K562 (cell line): ENCODE measurements around the gene KRTAP10-9. TPM values are rescaled to one million over a fixed set of nuclear protein-coding genes. Genes with fewer than 3 reads are reported as not detected.

Experiments used
- ATAC-seq: fragments of 200-7000 bp; cut with Tn5 transposase; 3 replicates; pipeline ENCODE4 v1.9.1; 2020; ENCODE audit warnings: moderate library complexity
- BruUV-seq: library from RNA; stranded (reverse); fragments of 400-500 nt; replicated peaks from 2 replicates; lab custom pipeline; 2021; lab: Mats Ljungman, UMichigan
- CTCF ChIA-PET: fragments of 300-600 bp; formaldehyde crosslinking; extraction: SDS; loops from one replicate; lab custom pipeline; 2021; ENCODE audit warnings: low intra/inter-chr PET ratio; lab: Yijun Ruan, JAX
- POLR2A ChIA-PET: fragments of 300-600, 350-650 bp; sonication (Branson Sonifier 250); formaldehyde crosslinking; extraction: SDS; loops from one replicate; lab custom pipeline; 2021; ENCODE audit warnings: antibody characterized with exemption, inconsistent platforms; lab: Yijun Ruan, JAX
- DNase-seq, 4 experiments: peaks; one replicate each; pipeline versions ENCODE4 v3.0.0 to v3.0.0-alpha.2; 2011 to 2018; ENCODE audit warnings: low spot score in 3 of 4, mixed read lengths in 3 of 4; ENCODE audit errors: extremely low read depth in 1 of 4
- FAIRE-seq: peaks from 2 replicates; lab custom pipeline; 2011; peaks lifted over from hg19 to GRCh38; lab: Jason Lieb, UNC
- H2AFZ ChIP-seq: 2 replicates; pipeline ENCODE4 v1.6.0; 2011; ENCODE audit warnings: low read depth, low read length, control low read depth, inconsistent platforms
- H3K27ac ChIP-seq: fragments of 200-600 bp; 3 replicates; pipeline ENCODE4 v1.8.0; 2011; ENCODE audit warnings: low read depth, mild to moderate bottlenecking, control low read depth, inconsistent platforms, low read length, moderate library complexity, mixed read lengths; ENCODE audit errors: extremely low read depth
- H3K27me3 ChIP-seq, 2 experiments: fragments of 300-600 bp in 1 of 2; 2 replicates in 1 of 2; 3 replicates in 1 of 2; pipeline versions ENCODE4 v1.6.0 to v1.8.0; 2011; ENCODE audit warnings: inconsistent platforms in 2 of 2, low read length in 2 of 2, mild to moderate bottlenecking in 1 of 2, mixed read lengths in 1 of 2, moderate library complexity in 1 of 2; ENCODE audit not compliant: control insufficient read depth in 2 of 2, insufficient read depth in 2 of 2
- H3K36me3 ChIP-seq: fragments of 300-600 bp; 3 replicates; pipeline ENCODE4 v1.8.0; 2011; ENCODE audit warnings: mild to moderate bottlenecking, low read length, inconsistent platforms; ENCODE audit not compliant: control insufficient read depth, insufficient read depth
- H3K4me1 ChIP-seq, 2 experiments: fragments of 200-600 bp in 1 of 2; replicated peaks in 1 of 2; 2 replicates in 1 of 2; 3 replicates in 1 of 2; pipeline versions ENCODE4 v1.5.1 to v1.8.0; 2011; ENCODE audit warnings: inconsistent platforms in 2 of 2, low read length in 2 of 2, mild to moderate bottlenecking in 1 of 2, mixed read lengths in 1 of 2, moderate library complexity in 1 of 2; ENCODE audit not compliant: control insufficient read depth in 2 of 2, insufficient read depth in 2 of 2
- H3K4me2 ChIP-seq: 2 replicates; pipeline ENCODE4 v1.6.1; 2011; ENCODE audit warnings: low read length, control low read depth, inconsistent platforms, mixed read lengths; ENCODE audit not compliant: insufficient read depth
- H3K4me3 ChIP-seq: fragments of 200-600 bp; sonication (generic), shearing (Covaris generic); 2 replicates; pipeline ENCODE4 v1.5.1; 2016; ENCODE audit warnings: control low read depth, inconsistent platforms
- H3K79me2 ChIP-seq: fragments of 200-600 bp; 3 replicates; pipeline ENCODE4 v1.8.0; 2011; ENCODE audit warnings: low read length, inconsistent platforms; ENCODE audit not compliant: control insufficient read depth, insufficient read depth
- H3K9ac ChIP-seq, 2 experiments: 2 replicates each; pipeline versions ENCODE4 v1.6.0 to v1.6.1; 2011; ENCODE audit warnings: low read depth in 2 of 2, low read length in 2 of 2, control low read depth in 1 of 2, inconsistent platforms in 1 of 2, mild to moderate bottlenecking in 1 of 2, mixed read lengths in 1 of 2; ENCODE audit not compliant: insufficient read depth in 1 of 2
- H3K9me1 ChIP-seq: one replicate; pipeline ENCODE4 v1.6.0; 2011; ENCODE audit warnings: inconsistent platforms, mild to moderate bottlenecking, low read length, moderate library complexity; ENCODE audit not compliant: control insufficient read depth, insufficient read depth
- H3K9me3 ChIP-seq: replicated peaks from 2 replicates; pipeline ENCODE4 v1.5.1; 2011; ENCODE audit warnings: low read depth, low read length, inconsistent platforms; ENCODE audit not compliant: control insufficient read depth, insufficient read depth
- H4K20me1 ChIP-seq: replicated peaks from 2 replicates; pipeline ENCODE4 v1.6.1; 2011; ENCODE audit warnings: low read length, inconsistent platforms, mixed read lengths; ENCODE audit not compliant: control insufficient read depth, insufficient read depth
- RBFOX2 ChIP-seq: fragments of 200-400 bp; formaldehyde crosslinking; IDR thresholded peaks from 2 replicates; pipeline ENCODE4 v1.6.1; 2017; ENCODE audit warnings: low read depth, mild to moderate bottlenecking, low read length, moderate library complexity
- RBM25 ChIP-seq: fragments of 200-400 bp; formaldehyde crosslinking; IDR thresholded peaks from 2 replicates; pipeline ENCODE4 v1.6.1; 2018; ENCODE audit warnings: low read length, low read depth, moderate library complexity; ENCODE audit not compliant: severe bottlenecking
- YY1 ChIP-seq, 3 experiments: IDR thresholded peaks; 2 replicates each; pipeline ENCODE4 v1.6.1; 2011; ENCODE audit warnings: low read length in 2 of 3, mild to moderate bottlenecking in 2 of 3, moderate library complexity in 2 of 3, borderline replicate concordance in 1 of 3, control low read depth in 1 of 3, low read depth in 1 of 3; ENCODE audit not compliant: insufficient read depth in 3 of 3, insufficient replicate concordance in 2 of 3, control insufficient read depth in 1 of 3, insufficient read length in 1 of 3; ENCODE audit errors: extremely low read depth in 1 of 3
- ZNF146 ChIP-seq: IDR thresholded peaks from one replicate; pipeline ENCODE4 v1.6.1; 2018; ENCODE audit warnings: missing compliant biosample characterization; ENCODE audit not compliant: unreplicated experiment
- WGBS: fragments of 100-300 bp; shearing (Covaris generic); methylation state at CpG from one replicate; pipeline ENCODE4 v1.1.6; 2016; ENCODE audit warnings: low coverage, mixed read lengths; ENCODE audit not compliant: insufficient coverage; ENCODE audit errors: missing lambda C conversion rate; 5-methylcytosine and 5-hydroxymethylcytosine counted together
- in situ Hi-C: fragments of 300-500 bp; cut with MboI; formaldehyde crosslinking; loops from 4 replicates; pipeline ENCODE4 v1.15.0; 2018; ENCODE audit warnings: inconsistent platforms, mixed read lengths
- intact Hi-C: fragments of 100-400 bp; cut with micrococcal nuclease; formaldehyde crosslinking; loops from 2 replicates; pipeline ENCODE4 v1.14.2; 2022
- polyA plus RNA-seq, 8 experiments: library from polyadenylated mRNA; depleted of rRNA in 4 of 8; stranded (reverse) in 5 of 8; unstranded in 3 of 8; fragments of >200 nt; fragmentation: Nextera tagmentation in 2 of 8; fragmentation: Illumina TruSeq in 1 of 8; extraction: Ambion mirVana in 2 of 8; extraction: Trizol in 1 of 8; gene quantifications; 2 replicates each; pipeline versions ENCODE4 v1.2.1 to v1.2.3, GENCODE V29; 2011 to 2014; ENCODE audit warnings: inconsistent platforms in 1 of 8, missing spikeins in 1 of 8
- total RNA-seq, 7 experiments: library from RNA; depleted of rRNA in 6 of 7; stranded (reverse); fragments of >200 nt in 6 of 7; fragmentation: Illumina TruSeq in 2 of 7; extraction: Trizol in 2 of 7; gene quantifications; 2 replicates each; pipeline versions ENCODE4 v1.2.1 to v1.2.3, GENCODE V29; 2011 to 2021; ENCODE audit warnings: low replicate concordance in 1 of 7
- TF ChIP-seq, protein P1 (sequence below): fragments of 250-450 bp; sonication (Bioruptor Pico); IDR thresholded peaks from 2 replicates; pipeline ENCODE4 v1.4.0; 2020

Gene KRTAP10-9
- total and polyA plus RNA-seq, 9 of the 15 experiments (the other 6 are each of a cell fraction or from before 2014, with no cell fraction given), result not detected

GRCh38 chr21:44606495-44606894 lies 20.4 kb upstream of the KRTAP10-9 start:
- H4K20me1 ChIP-seq, result no peaks in the 10 kb centered on the region
- no peak overlapping the region for H3K4me3 ChIP-seq
- WGBS, result 3% methylated on average over 4 of the region's 4 CpGs
- intact Hi-C loops, result no loop called here
- POLR2A ChIA-PET, result no interaction called here
- no peak for ATAC-seq
- in situ Hi-C loops, result no loop called here
- no peak for DNase-seq
- H3K4me1 ChIP-seq, result peaks cover 0 to 10% of the 10 kb centered on the region in 2 experiments; a peak in 1 of 5 replicates
- CTCF ChIA-PET, result no interaction called here
- no peak overlapping the region for H2AFZ ChIP-seq
- FAIRE-seq, result peak; percentile 29
- H3K9ac ChIP-seq, result no peak overlapping the region
- H3K9me3 ChIP-seq, result no peaks in the 10 kb centered on the region; the same call in none of the 2 replicates
- no peak overlapping the region for H3K27ac ChIP-seq
- H3K27me3 ChIP-seq, result peaks cover 4 to 19% of the 10 kb centered on the region in 2 experiments; a peak in 3 of 5 replicates
- no peak for TF ChIP-seq YY1 (IDR thresholded peaks at IDR 0.05; ENCODE audit: borderline replicate concordance in 1 of 3, control insufficient read depth in 1 of 3, extremely low read depth in 1 of 3, insufficient read depth in 3 of 3, insufficient read length in 1 of 3, insufficient replicate concordance in 2 of 3, low read depth in 1 of 3, low read length in 2 of 3)
- TF ChIP-seq RBFOX2, result no peak
- TF ChIP-seq, protein P1, sequence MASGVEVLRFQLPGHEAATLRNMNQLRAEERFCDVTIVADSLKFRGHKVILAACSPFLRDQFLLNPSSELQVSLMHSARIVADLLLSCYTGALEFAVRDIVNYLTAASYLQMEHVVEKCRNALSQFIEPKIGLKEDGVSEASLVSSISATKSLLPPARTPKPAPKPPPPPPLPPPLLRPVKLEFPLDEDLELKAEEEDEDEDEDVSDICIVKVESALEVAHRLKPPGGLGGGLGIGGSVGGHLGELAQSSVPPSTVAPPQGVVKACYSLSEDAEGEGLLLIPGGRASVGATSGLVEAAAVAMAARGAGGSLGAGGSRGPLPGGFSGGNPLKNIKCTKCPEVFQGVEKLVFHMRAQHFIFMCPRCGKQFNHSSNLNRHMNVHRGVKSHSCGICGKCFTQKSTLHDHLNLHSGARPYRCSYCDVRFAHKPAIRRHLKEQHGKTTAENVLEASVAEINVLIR (CRISPR knock-in tag), result no peak
- peak; percentile 16 for TF ChIP-seq RBM25
- peak; percentile 36 for TF ChIP-seq ZNF146 (CRISPR knock-in tag)
- no TSS peak for BruUV-seq
- no peaks in the 10 kb centered on the region for H3K36me3 ChIP-seq
- H3K9me1 ChIP-seq, result no peaks in the 10 kb centered on the region
- no peaks in the 10 kb centered on the region for H3K79me2 ChIP-seq
- no peak overlapping the region for H3K4me2 ChIP-seq
